Placental pericyte (primary cell): ENCODE results near the gene ADAMTS14. TPM values are rescaled to one million over a fixed set of nuclear protein-coding genes. Genes with fewer than 3 reads are reported as not detected.

Experiments
- small RNA-seq: library from RNA; depleted of rRNA; stranded (forward); fragments of <200 nt; gene quantifications from one replicate; pipeline ENCODE3, GENCODE V24; 2012; ENCODE audit warnings: low replicate concordance
- total RNA-seq: library from RNA; depleted of rRNA; stranded (reverse); fragments of >200 nt; gene quantifications from 2 replicates; pipeline ENCODE4 v1.2.3, GENCODE V29; 2012

ADAMTS14 gene, protein sequence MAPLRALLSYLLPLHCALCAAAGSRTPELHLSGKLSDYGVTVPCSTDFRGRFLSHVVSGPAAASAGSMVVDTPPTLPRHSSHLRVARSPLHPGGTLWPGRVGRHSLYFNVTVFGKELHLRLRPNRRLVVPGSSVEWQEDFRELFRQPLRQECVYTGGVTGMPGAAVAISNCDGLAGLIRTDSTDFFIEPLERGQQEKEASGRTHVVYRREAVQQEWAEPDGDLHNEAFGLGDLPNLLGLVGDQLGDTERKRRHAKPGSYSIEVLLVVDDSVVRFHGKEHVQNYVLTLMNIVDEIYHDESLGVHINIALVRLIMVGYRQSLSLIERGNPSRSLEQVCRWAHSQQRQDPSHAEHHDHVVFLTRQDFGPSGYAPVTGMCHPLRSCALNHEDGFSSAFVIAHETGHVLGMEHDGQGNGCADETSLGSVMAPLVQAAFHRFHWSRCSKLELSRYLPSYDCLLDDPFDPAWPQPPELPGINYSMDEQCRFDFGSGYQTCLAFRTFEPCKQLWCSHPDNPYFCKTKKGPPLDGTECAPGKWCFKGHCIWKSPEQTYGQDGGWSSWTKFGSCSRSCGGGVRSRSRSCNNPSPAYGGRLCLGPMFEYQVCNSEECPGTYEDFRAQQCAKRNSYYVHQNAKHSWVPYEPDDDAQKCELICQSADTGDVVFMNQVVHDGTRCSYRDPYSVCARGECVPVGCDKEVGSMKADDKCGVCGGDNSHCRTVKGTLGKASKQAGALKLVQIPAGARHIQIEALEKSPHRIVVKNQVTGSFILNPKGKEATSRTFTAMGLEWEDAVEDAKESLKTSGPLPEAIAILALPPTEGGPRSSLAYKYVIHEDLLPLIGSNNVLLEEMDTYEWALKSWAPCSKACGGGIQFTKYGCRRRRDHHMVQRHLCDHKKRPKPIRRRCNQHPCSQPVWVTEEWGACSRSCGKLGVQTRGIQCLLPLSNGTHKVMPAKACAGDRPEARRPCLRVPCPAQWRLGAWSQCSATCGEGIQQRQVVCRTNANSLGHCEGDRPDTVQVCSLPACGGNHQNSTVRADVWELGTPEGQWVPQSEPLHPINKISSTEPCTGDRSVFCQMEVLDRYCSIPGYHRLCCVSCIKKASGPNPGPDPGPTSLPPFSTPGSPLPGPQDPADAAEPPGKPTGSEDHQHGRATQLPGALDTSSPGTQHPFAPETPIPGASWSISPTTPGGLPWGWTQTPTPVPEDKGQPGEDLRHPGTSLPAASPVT
- total RNA-seq = 2.2 and 12.5 TPM in 2 replicates

DNA sequence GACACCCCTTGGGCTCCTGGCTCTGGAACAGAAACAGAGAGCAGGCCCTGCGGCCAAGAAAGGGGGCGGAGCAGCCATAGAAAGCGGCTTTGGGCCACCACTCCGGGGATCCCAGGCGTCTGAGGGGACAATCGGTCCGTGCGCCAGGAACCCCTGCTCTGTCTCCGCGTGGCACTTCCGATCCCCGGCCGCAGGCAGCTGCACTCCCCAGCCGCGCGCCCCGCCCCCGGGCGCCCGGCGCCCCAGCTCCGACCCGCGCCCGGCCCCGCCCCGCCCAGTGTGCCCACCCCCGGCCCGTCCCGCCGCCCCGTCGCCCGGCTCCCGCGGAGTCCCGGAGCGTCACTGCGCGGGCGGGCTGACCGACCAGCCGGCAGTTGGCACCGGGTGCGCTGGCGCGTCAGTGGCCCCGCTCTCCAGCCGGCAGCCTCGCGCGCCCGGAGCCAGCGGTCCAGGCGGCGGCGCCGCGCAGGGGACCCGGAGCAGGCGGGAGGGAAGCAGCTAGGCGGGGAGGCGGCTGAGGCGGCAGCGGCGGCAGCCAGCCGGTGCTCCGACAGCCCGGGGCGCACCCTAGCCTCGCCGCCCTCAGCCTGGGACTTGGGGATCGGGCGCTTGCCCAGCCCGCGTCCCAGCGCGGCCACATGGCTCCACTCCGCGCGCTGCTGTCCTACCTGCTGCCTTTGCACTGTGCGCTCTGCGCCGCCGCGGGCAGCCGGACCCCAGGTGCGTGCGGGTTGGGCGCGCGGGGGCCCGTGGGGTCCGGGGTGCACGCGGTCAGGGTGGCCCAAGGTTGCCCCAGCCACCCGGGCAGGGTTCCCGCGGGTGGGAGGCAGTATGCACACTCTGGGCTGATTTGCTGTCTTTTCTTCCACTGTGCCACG lies at the start of gene ADAMTS14:
ADAMTS14 (plus strand) TSS at position 342 of the 878 bp plus-strand sequence; CDS start at position 639, 297 bp downstream.

DNA sequence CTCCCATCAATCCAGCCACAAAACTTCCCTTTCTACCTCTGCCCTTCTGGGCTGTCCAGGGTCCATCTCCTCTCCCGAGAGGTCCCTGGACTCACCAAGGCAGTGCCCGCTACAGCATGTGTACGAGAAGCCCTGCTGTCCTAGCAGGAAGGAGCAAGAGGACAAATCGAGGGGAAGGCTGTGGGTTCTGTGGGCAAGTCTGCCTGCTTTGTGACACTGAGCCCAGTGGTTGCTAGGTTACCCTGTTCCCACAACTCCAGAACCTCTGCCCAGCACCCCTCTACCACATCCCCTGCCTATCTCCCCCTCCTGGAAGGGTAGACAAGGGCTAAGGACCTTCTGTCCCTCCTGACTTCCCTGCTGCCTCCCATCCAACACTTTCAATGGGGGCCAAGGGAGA lies 112.9 kb downstream of the ADAMTS14 start, which contains the start of gene TBATA:
TBATA (minus strand) TSS at position 188 of the 400 bp plus-strand sequence. CDS start 1,998 bp downstream, outside the sequence.

Small RNAs within 50 kb of the gene (small RNA-seq; reads per million reads assigned to genes)
- not detected for gene RPS26P40

Other genes with a start within 250 kb of the ADAMTS14 start
- gene NODAL, start 230.8 kb upstream of the ADAMTS14 start, total RNA-seq = not detected in 2 replicates
- under 0.01 and 0.29 TPM in 2 replicates for gene PALD1, start 193.7 kb upstream of the ADAMTS14 start, total RNA-seq
- gene PRF1, start 69.8 kb upstream of the ADAMTS14 start, total RNA-seq = not detected in 2 replicates
- not detected in 2 replicates for gene TBATA, start 112.9 kb downstream of the ADAMTS14 start, total RNA-seq
- 43.8 and 56.0 TPM in 2 replicates for gene SGPL1, start 143.4 kb downstream of the ADAMTS14 start, total RNA-seq
- gene PCBD1, start 216.1 kb downstream of the ADAMTS14 start, total RNA-seq = 24.8 and 30.2 TPM in 2 replicates